Gastrocnemius medialis (tissue), 4 donors: ENCODE results near the gene LMO3.

Source experiments
- POLR2A ChIP-seq, 2 donors: fragments of 450-650 bp; IDR thresholded peaks; one replicate each; pipeline ENCODE4 v1.6.1; 2017; ENCODE audit warnings: antibody characterized with exemption in 2 of 2, mild to moderate bottlenecking in 2 of 2, moderate library complexity in 2 of 2
- TF ChIP-seq, protein P1 (sequence below), 5 experiments: fragments of 450-650 bp in 3 of 5; fragments of 200-600 bp in 2 of 5; sonication (generic) in 2 of 5; IDR thresholded peaks in 4 of 5; conservative IDR thresholded peaks in 1 of 5; 1 replicate in 4 of 5; 2 replicates in 1 of 5; pipeline ENCODE4 v1.5.1; 2016 to 2019; ENCODE audit warnings: antibody characterized with exemption in 5 of 5, mild to moderate bottlenecking in 3 of 5, moderate library complexity in 3 of 5

DNA sequence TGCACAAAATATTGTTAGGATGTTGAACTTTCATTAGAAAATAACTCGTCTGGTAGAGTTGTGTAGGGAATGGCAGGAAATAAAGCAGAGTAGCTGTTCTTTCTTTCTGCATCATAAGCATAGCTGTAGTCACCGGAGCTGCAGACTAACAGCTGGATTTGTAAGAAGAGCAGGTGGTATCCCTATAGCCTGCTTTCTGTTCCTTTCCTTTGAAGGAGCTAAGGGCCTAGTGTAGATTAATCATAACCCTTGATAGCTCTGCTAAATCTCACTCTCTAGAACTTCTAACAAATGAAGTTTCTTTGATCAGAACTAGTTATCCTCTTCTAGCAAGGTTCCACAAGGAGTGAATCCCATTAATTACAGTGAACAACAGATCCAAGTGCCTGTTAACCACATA is 3.5 kb downstream of the LMO3 start:
- TF ChIP-seq, protein P1, sequence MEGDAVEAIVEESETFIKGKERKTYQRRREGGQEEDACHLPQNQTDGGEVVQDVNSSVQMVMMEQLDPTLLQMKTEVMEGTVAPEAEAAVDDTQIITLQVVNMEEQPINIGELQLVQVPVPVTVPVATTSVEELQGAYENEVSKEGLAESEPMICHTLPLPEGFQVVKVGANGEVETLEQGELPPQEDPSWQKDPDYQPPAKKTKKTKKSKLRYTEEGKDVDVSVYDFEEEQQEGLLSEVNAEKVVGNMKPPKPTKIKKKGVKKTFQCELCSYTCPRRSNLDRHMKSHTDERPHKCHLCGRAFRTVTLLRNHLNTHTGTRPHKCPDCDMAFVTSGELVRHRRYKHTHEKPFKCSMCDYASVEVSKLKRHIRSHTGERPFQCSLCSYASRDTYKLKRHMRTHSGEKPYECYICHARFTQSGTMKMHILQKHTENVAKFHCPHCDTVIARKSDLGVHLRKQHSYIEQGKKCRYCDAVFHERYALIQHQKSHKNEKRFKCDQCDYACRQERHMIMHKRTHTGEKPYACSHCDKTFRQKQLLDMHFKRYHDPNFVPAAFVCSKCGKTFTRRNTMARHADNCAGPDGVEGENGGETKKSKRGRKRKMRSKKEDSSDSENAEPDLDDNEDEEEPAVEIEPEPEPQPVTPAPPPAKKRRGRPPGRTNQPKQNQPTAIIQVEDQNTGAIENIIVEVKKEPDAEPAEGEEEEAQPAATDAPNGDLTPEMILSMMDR (IDR thresholded peaks at IDR 0.05 in 4 of 5, conservative IDR thresholded peaks at IDR 0.05 in 1 of 5): no peak
- no peak for TF ChIP-seq POLR2A (IDR thresholded peaks at IDR 0.05)
